Gastroesophageal sphincter (tissue), 3 donors: Measurements from ENCODE around the gene COG3.

ENCODE experiments used
- POLR2A ChIP-seq, 2 donors: fragments of 450-650 bp; IDR thresholded peaks; one replicate each; pipeline ENCODE4 v1.6.1; 2017; ENCODE audit warnings: antibody characterized with exemption in 2 of 2, mild to moderate bottlenecking in 2 of 2, moderate library complexity in 1 of 2
- POLR2AphosphoS5 ChIP-seq: sonication (generic); formaldehyde crosslinking; IDR thresholded peaks from one replicate; pipeline ENCODE4 v1.6.1; 2017; ENCODE audit warnings: antibody characterized with exemption
- TF ChIP-seq, protein P1 (sequence below), 4 experiments: fragments of 200-600 bp in 2 of 4; fragments of 450-650 bp in 2 of 4; sonication (generic) in 1 of 4; IDR thresholded peaks; one replicate each; pipeline ENCODE4 v1.5.1; 2017 to 2019; ENCODE audit warnings: antibody characterized with exemption in 4 of 4, mild to moderate bottlenecking in 2 of 4, moderate library complexity in 2 of 4

DNA sequence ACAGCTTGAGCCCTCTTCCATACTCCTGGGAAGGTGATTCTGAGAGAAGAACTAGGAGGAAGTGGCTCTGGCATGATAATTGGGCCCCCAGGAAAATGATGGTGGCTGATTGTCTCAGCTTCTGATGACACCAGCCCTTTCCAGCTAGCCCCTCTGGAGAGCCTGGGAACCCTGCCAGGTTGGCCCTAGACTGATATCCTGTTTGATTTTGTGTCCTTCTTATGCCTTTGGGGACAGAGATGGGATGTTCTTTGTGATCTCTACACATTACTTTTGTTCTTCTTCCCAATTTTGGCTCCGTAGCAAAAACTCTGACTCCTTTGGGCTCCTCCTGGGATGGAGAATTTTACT, 111.1 kb downstream of the COG3 start:
- TF ChIP-seq, protein P1, sequence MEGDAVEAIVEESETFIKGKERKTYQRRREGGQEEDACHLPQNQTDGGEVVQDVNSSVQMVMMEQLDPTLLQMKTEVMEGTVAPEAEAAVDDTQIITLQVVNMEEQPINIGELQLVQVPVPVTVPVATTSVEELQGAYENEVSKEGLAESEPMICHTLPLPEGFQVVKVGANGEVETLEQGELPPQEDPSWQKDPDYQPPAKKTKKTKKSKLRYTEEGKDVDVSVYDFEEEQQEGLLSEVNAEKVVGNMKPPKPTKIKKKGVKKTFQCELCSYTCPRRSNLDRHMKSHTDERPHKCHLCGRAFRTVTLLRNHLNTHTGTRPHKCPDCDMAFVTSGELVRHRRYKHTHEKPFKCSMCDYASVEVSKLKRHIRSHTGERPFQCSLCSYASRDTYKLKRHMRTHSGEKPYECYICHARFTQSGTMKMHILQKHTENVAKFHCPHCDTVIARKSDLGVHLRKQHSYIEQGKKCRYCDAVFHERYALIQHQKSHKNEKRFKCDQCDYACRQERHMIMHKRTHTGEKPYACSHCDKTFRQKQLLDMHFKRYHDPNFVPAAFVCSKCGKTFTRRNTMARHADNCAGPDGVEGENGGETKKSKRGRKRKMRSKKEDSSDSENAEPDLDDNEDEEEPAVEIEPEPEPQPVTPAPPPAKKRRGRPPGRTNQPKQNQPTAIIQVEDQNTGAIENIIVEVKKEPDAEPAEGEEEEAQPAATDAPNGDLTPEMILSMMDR (IDR thresholded peaks at IDR 0.05), result no peak
- no peak for TF ChIP-seq POLR2AphosphoS5
- no peak for TF ChIP-seq POLR2A (IDR thresholded peaks at IDR 0.05)
